Uterus (tissue), 2 donors: ENCODE measurements around the gene LTF.

Experiments used
- POLR2A ChIP-seq, 2 donors: fragments of 450-650 bp; IDR thresholded peaks; one replicate each; pipeline ENCODE4 v1.6.1; 2016; ENCODE audit warnings: antibody characterized with exemption in 2 of 2, mild to moderate bottlenecking in 1 of 2, moderate library complexity in 1 of 2
- TF ChIP-seq, protein P1 (sequence below), 4 experiments: fragments of 200-600 bp in 2 of 4; fragments of 450-650 bp in 2 of 4; sonication (generic) in 2 of 4; IDR thresholded peaks; one replicate each; pipeline ENCODE4 v1.5.1; 2016 to 2019; ENCODE audit warnings: antibody characterized with exemption in 4 of 4, mild to moderate bottlenecking in 2 of 4, moderate library complexity in 1 of 4

DNA sequence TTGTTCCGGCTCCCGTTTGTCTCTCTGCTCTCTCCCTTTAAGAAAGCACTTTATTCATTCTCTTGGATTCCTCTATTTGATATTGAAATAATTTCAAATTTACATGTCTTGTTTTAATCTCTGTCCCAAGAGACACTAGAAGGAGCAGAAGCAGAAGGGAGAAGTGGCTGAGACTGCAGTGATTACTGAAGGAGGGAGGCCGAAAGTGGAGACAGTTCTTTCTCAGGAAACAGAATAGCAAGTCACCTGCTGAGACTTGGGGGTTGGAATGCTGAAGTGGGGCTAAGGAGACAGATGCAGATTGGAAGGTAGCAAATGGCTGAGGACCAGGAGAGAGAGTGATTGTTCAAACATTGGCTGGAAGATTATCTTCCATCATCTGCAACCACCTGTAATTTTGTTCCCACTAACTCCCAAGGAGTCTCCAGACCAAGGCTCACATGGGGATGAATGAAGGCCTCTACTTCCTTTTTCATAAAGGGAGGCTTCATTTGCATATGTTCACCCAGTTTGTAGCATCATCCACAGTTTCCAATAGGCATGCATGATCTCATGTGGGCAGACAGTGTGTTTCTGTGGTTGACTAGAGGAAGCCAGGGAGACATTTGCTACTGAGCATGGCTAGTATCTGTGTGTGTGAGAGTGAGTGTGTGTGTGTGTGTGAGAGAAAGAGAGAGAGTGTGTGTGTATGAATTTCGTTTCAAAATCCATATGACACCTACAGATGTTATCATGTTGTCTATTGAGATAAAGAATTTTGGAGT, 24.0 kb downstream of the LTF start:
- TF ChIP-seq, protein P1, sequence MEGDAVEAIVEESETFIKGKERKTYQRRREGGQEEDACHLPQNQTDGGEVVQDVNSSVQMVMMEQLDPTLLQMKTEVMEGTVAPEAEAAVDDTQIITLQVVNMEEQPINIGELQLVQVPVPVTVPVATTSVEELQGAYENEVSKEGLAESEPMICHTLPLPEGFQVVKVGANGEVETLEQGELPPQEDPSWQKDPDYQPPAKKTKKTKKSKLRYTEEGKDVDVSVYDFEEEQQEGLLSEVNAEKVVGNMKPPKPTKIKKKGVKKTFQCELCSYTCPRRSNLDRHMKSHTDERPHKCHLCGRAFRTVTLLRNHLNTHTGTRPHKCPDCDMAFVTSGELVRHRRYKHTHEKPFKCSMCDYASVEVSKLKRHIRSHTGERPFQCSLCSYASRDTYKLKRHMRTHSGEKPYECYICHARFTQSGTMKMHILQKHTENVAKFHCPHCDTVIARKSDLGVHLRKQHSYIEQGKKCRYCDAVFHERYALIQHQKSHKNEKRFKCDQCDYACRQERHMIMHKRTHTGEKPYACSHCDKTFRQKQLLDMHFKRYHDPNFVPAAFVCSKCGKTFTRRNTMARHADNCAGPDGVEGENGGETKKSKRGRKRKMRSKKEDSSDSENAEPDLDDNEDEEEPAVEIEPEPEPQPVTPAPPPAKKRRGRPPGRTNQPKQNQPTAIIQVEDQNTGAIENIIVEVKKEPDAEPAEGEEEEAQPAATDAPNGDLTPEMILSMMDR (IDR thresholded peaks at IDR 0.05) = no peak
- no peak for TF ChIP-seq POLR2A (IDR thresholded peaks at IDR 0.05)
